ENCODE data around the gene BMPR2. TPM values are rescaled to one million over a fixed set of nuclear protein-coding genes. Genes with fewer than 3 reads are reported as not detected.

Gene BMPR2
- total and polyA plus RNA-seq, 2 donors (not counting 1 experiment from before 2014, with no cell fraction given): 3.1 to 24.6 TPM

GRCh38 chr2:202405798-202406197 is 29.7 kb downstream of the BMPR2 start:
- Mint-ChIP-seq H3K27me3 (no peaks in the 10 kb centered on the region), H3K4me1 (peaks cover 2% of the 10 kb centered on the region), H3K4me3 (no peak overlapping the region), H3K9me3 (ENCODE audit: insufficient read depth) (no peaks in the 10 kb centered on the region), H3K27ac (no peak overlapping the region)
- POLR2A ChIA-PET: no interaction called here
- intact Hi-C loops (cut with micrococcal nuclease): no loop called here
- Histone ChIP-seq H3K27me3 (replicated peaks in 1 of 4; ENCODE audit: control extremely low read depth in 1 of 4, control insufficient read depth in 3 of 4, insufficient read depth in 4 of 4, low read length in 3 of 4) (no peaks in the 10 kb centered on the region), H3K4me2 (replicated peaks; ENCODE audit: low read depth, low read length, poor library complexity, severe bottlenecking) (no peak overlapping the region), H3K4me1 (ENCODE audit: control insufficient read depth in 2 of 2, insufficient read depth in 2 of 2, low read length in 2 of 2) (no peaks in the 10 kb centered on the region), H2AFZ (ENCODE audit: insufficient read depth, low read depth, low read length, poor library complexity, severe bottlenecking) (no peak overlapping the region), H3K9me3 (ENCODE audit: control extremely low read depth in 1 of 3, control insufficient read depth in 2 of 3, insufficient read depth in 1 of 3, low read length in 2 of 3) (no peaks in the 10 kb centered on the region), H3K79me2 (ENCODE audit: control insufficient read depth, insufficient read depth, low read length) (peaks cover 22% of the 10 kb centered on the region), H3K9ac (ENCODE audit: low read length) (no peak overlapping the region), H4K20me1 (ENCODE audit: control insufficient read depth, insufficient read depth, low read length, poor library complexity, severe bottlenecking) (peaks cover 12% of the 10 kb centered on the region), H3K36me3 (replicated peaks in 1 of 2; ENCODE audit: control extremely low read depth in 1 of 2, control insufficient read depth in 1 of 2, extremely low read depth in 1 of 2, insufficient read depth in 2 of 2, low read length in 1 of 2) (no peaks in the 10 kb centered on the region), H3K27ac (ENCODE audit: low read length in 2 of 2) (no peak overlapping the region), H3K4me3 (ENCODE audit: control extremely low read depth in 1 of 5, extremely low read depth in 1 of 5, insufficient read depth in 1 of 5, low read depth in 2 of 5, low read length in 4 of 5) (no peak overlapping the region)
- WGBS (ENCODE audit: insufficient coverage): no CpG with 5 or more reads among the region's 1 CpG
- ATAC-seq (ENCODE audit: low read depth): no peak
- TF ChIP-seq CTCF (IDR thresholded peaks at IDR 0.05) (no peak), EZH2 (IDR thresholded peaks at IDR 0.05; ENCODE audit: borderline replicate concordance, insufficient read depth, low read depth, low read length, poor library complexity, severe bottlenecking) (no peak)
- no peak for DNase-seq
- CTCF ChIA-PET: no interaction called here

- no peak for DNase-seq
- Mint-ChIP-seq H3K27me3 (no peaks in the 10 kb centered on the region), H3K9me3 (ENCODE audit: insufficient read depth) (no peaks in the 10 kb centered on the region), H3K4me1 (peaks cover 4% of the 10 kb centered on the region), H3K27ac (no peak overlapping the region), H3K4me3 (no peak overlapping the region)
- no peaks in the 10 kb centered on the region for H3K9me3 ChIP-seq (ENCODE audit: control extremely low read depth in 1 of 3, control insufficient read depth in 2 of 3, insufficient read depth in 1 of 3, low read length in 2 of 3)
- H3K27me3 ChIP-seq (replicated peaks in 1 of 4; ENCODE audit: control extremely low read depth in 1 of 4, control insufficient read depth in 3 of 4, insufficient read depth in 4 of 4, low read length in 3 of 4): no peaks in the 10 kb centered on the region
- H3K9ac ChIP-seq (ENCODE audit: low read length): no peak overlapping the region
- peaks cover 12% of the 10 kb centered on the region for H4K20me1 ChIP-seq (ENCODE audit: control insufficient read depth, insufficient read depth, low read length, poor library complexity, severe bottlenecking)
- no peak overlapping the region for H3K27ac ChIP-seq (ENCODE audit: low read length in 2 of 2)
- no CpG with 5 or more reads among the region's 2 CpGs for WGBS (ENCODE audit: insufficient coverage)
- no peaks in the 10 kb centered on the region for H3K36me3 ChIP-seq (replicated peaks in 1 of 2; ENCODE audit: control extremely low read depth in 1 of 2, control insufficient read depth in 1 of 2, extremely low read depth in 1 of 2, insufficient read depth in 2 of 2, low read length in 1 of 2)
- no peak overlapping the region for H3K4me2 ChIP-seq (replicated peaks; ENCODE audit: low read depth, low read length, poor library complexity, severe bottlenecking)
- intact Hi-C loops (cut with micrococcal nuclease): no loop called here
- H2AFZ ChIP-seq (ENCODE audit: insufficient read depth, low read depth, low read length, poor library complexity, severe bottlenecking): no peak overlapping the region
- ChIA-PET CTCF (no interaction called here), POLR2A (no interaction called here)
- peaks cover 22% of the 10 kb centered on the region for H3K79me2 ChIP-seq (ENCODE audit: control insufficient read depth, insufficient read depth, low read length)
- TF ChIP-seq CTCF (IDR thresholded peaks at IDR 0.05): no peak
- TF ChIP-seq EZH2 (IDR thresholded peaks at IDR 0.05; ENCODE audit: borderline replicate concordance, insufficient read depth, low read depth, low read length, poor library complexity, severe bottlenecking): no peak
- no peaks in the 10 kb centered on the region for H3K4me1 ChIP-seq (ENCODE audit: control insufficient read depth in 2 of 2, insufficient read depth in 2 of 2, low read length in 2 of 2)
- H3K4me3 ChIP-seq (ENCODE audit: control extremely low read depth in 1 of 5, extremely low read depth in 1 of 5, insufficient read depth in 1 of 5, low read depth in 2 of 5, low read length in 4 of 5): no peak overlapping the region
- ATAC-seq (ENCODE audit: low read depth): no peak
These were observed 30.4 kb downstream of the BMPR2 start for GRCh38 chr2:202406445-202406978.
